Psoas muscle (tissue), 8 donors: ENCODE data around the gene SYNRG. TPM values are rescaled to one million over a fixed set of nuclear protein-coding genes. Genes with fewer than 3 reads are reported as not detected.
"Not testable (repeated sequence)": the region's sequence is repeated elsewhere in the genome, so short reads cannot be mapped to it uniquely, and the experiment has no call there.

Source experiments
- ATAC-seq, 4 donors: fragments of 200-7000 bp; cut with Tn5 transposase; one replicate each; pipeline ENCODE4 v1.9.1; 2020; ENCODE audit warnings: moderate library complexity in 3 of 4, mild to moderate bottlenecking in 2 of 4
- DNase-seq, 2 donors: peaks; one replicate each; pipeline ENCODE4 v3.0.0-alpha.2; 2020
- H3K27ac ChIP-seq: fragments of 200-600 bp; one replicate; pipeline ENCODE4 v1.8.0; 2022
- H3K27me3 ChIP-seq, 3 donors: fragments of 200-600 bp in 1 of 3; one replicate each; pipeline versions ENCODE4 v1.6.1 to v1.8.0; 2013 to 2022; ENCODE audit warnings: low read length in 2 of 3, mild to moderate bottlenecking in 2 of 3, moderate library complexity in 1 of 3; ENCODE audit not compliant: insufficient read depth in 3 of 3
- H3K36me3 ChIP-seq, 2 donors: fragments of 200-600 bp in 1 of 2; one replicate each; pipeline versions ENCODE4 v1.6.1 to v1.8.0; 2013 to 2022; ENCODE audit warnings: low read depth in 1 of 2, mild to moderate bottlenecking in 1 of 2, moderate library complexity in 1 of 2; ENCODE audit not compliant: insufficient read depth in 1 of 2
- H3K4me1 ChIP-seq: fragments of 200-600 bp; one replicate; pipeline ENCODE4 v1.8.0; 2022
- H3K4me3 ChIP-seq: fragments of 200-600 bp; one replicate; pipeline ENCODE4 v1.8.0; 2022; ENCODE audit warnings: mild to moderate bottlenecking
- H3K9me3 ChIP-seq: fragments of 200-600 bp; one replicate; pipeline ENCODE4 v1.8.0; 2022
- CTCF ChIP-seq: fragments of 200-600 bp; IDR thresholded peaks from one replicate; pipeline ENCODE4 v1.8.0; 2022; ENCODE audit warnings: antibody characterized with exemption
- WGBS, 3 donors: extraction: QIAGEN DNeasy Blood & Tissue Kit; methylation state at CpG; one replicate each; pipeline versions ENCODE4 v1.1.6 to v1.1.7; 2013; 5-methylcytosine and 5-hydroxymethylcytosine counted together
- intact Hi-C, 2 donors: fragments of 100-400 bp; cut with DNase I; formaldehyde crosslinking; loops; one replicate each; pipeline versions ENCODE4 v1.11.0 to v1.14.2; 2022
- polyA plus RNA-seq, 3 donors: library from polyadenylated mRNA; stranded (reverse); fragments of 200-250 nt; gene quantifications; one replicate each; pipeline ENCODE4 v1.2.3, GENCODE V29; 2013
- total RNA-seq, 4 donors: library from RNA; stranded (reverse); fragmentation: NEBNext Ultra II Directional in 2 of 4; extraction: Animal tissue kit (Norgen Biotek cat#: 25700) in 2 of 4; gene quantifications; one replicate each; pipeline versions ENCODE4 v1.2.1 to v1.2.4, GENCODE V29; 2021 to 2023
- donor health status: healthy with polysubstance abuse.
- donor health status: DM: no; HTN: no; CAD: no; lungs with moderate emphysema.
- donor health status: Bipolar disorder and iron deficiency.
- donor health status: healthy.
- donor health status: DM: yes; HTN: yes; CAD: no.
- donor health status: DM: no; HTN: no; CAD: no.
- donor health status: DM: no; HTN: no; CAD: no.
- donor health status: DM: yes; HTN: yes; CAD: no.

Gene SYNRG
- total and polyA plus RNA-seq, 7 donors, result 5.1 to 43.1 (median 30.3) TPM

- H3K27ac ChIP-seq, result no peak overlapping the region
- ATAC-seq, result no peak
These were observed 93.1 kb downstream of the SYNRG start for GRCh38 chr17:37516127-37516571.

DNA sequence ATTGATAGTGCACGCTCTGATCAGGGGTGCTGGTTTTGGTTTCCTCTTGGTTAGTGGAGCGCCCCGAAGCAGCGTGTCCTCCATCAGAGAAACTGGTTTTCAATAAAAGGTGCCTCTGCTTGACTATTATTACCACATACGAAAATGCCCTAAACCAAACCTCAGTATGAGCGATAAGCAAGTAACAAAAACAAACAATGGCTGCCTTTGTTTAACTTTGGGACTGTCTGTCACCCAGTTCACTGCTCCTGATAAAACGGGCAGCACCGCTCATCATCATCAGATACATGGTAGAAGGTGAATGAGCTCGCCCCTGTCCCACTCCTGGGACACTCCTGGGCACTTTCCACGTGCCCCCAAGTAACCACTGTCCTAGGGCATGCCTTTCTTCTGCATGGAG lies 95.5 kb downstream of the SYNRG start:
- intact Hi-C loops, result loop anchor here in 1 of 2 donors (5.0 kb wide), 1 partner anchor 186 kb away; no protein-coding TSS in a partner anchor

More at GRCh38 chr17:37516127-37516571, 93.1 kb downstream of the SYNRG start:
- WGBS, 3 donors, result 77 to 87% (median 78%) methylated on average over 6 of the region's 6 CpGs
- no peak for DNase-seq
- H3K4me3 ChIP-seq, result no peak overlapping the region
- no peaks in the 10 kb centered on the region for H3K9me3 ChIP-seq
- no peak for TF ChIP-seq CTCF
- intact Hi-C loops, result no loop called here
- H3K36me3 ChIP-seq, result peaks cover 0 to 91% of the 10 kb centered on the region in 2 donors
- H3K27me3 ChIP-seq, result no peaks in the 10 kb centered on the region
- H3K4me1 ChIP-seq, result peaks cover 4% of the 10 kb centered on the region

GRCh38 chr17:37512442-37513068 lies 96.7 kb downstream of the SYNRG start:
- H3K4me3 ChIP-seq, result no peak overlapping the region
- H3K4me1 ChIP-seq, result peaks cover 4% of the 10 kb centered on the region
- intact Hi-C loops, result loop anchor here in 1 of 2 donors (5.0 kb wide), 1 partner anchor 185 kb away; no protein-coding TSS in a partner anchor
- H3K27me3 ChIP-seq, result no peaks in the 10 kb centered on the region
- peaks cover 0 to 67% of the 10 kb centered on the region in 2 donors for H3K36me3 ChIP-seq
- ATAC-seq (peak; percentile 61 to 75 (median 62)), DNase-seq (no peak)
- H3K27ac ChIP-seq, result no peak overlapping the region
- 52 to 76% (median 58%) methylated on average over 24 of the region's 24 CpGs for WGBS, 3 donors
- H3K9me3 ChIP-seq, result no peaks in the 10 kb centered on the region
- no peak for TF ChIP-seq CTCF

More for the DNA sequence above, 95.5 kb downstream of the SYNRG start:
- DNase-seq (no peak), ATAC-seq (no peak)
- Histone ChIP-seq H3K4me3 (no peak overlapping the region), H3K36me3 (peaks cover 0 to 78% of the 10 kb centered on the region in 2 donors), H3K27me3 (no peaks in the 10 kb centered on the region), H3K27ac (no peak overlapping the region), H3K4me1 (peaks cover 4% of the 10 kb centered on the region), H3K9me3 (no peaks in the 10 kb centered on the region)
- 91 to 95% (median 92%) methylated on average over 10 of the region's 10 CpGs for WGBS, 3 donors
- no peak for TF ChIP-seq CTCF

GRCh38 chr17:37511642-37512041 lies 97.6 kb downstream of the SYNRG start:
- not testable (repeated sequence) for ATAC-seq, H3K27ac ChIP-seq

DNA sequence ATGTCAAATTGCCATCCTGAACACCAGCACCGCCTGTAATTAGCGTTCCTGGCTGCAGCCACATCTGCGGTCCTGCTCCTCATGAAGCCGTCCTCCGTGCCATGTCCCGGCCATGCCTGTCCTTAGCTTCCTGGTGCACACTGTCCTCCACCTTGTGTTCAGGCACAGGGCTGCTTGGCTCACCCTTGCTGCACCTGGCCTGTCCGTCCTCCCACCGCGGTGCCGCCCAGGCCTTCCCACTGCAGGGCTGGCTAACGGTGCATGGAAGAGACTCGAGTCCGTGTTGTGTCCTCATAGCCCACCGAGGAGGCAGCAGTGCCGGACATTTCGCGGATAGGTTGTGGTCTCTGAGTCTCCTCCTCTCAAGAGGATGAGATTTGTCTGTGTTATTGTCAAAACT lies 99.2 kb downstream of the SYNRG start:
- Histone ChIP-seq H3K4me1 (peaks cover 4% of the 10 kb centered on the region), H3K4me3 (no peak overlapping the region), H3K9me3 (no peaks in the 10 kb centered on the region), H3K27ac (no peak overlapping the region), H3K36me3 (peaks cover 0 to 44% of the 10 kb centered on the region in 2 donors), H3K27me3 (no peaks in the 10 kb centered on the region)
- 70 to 85% (median 79%) methylated on average over 17 of the region's 17 CpGs for WGBS, 3 donors
- ATAC-seq (peak in 3 of 4 donors; percentile 33 to 49 (median 41)), DNase-seq (no peak)
- TF ChIP-seq CTCF, result no peak
- intact Hi-C loops, result loop anchor here in 1 of 2 donors (5.0 kb wide), 1 partner anchor 183 kb away; no protein-coding TSS in a partner anchor

More at GRCh38 chr17:37511642-37512041, 97.6 kb downstream of the SYNRG start:
- H3K4me3 ChIP-seq, H3K9me3 ChIP-seq, H3K27me3 ChIP-seq, H3K4me1 ChIP-seq, DNase-seq: not testable (repeated sequence)
- intact Hi-C loops, result loop anchor here in 1 of 2 donors (5.0 kb wide), 1 partner anchor 184 kb away; no protein-coding TSS in a partner anchor
- 91 to 96% (median 93%) methylated on average over 1 of the region's 1 CpG for WGBS, 3 donors
- peaks cover 0 to 58% of the 10 kb centered on the region in 2 donors for H3K36me3 ChIP-seq
